Neuron (in vitro differentiated cells): ENCODE data around the gene EHBP1L1.

Source experiments
- H2AFZ ChIP-seq: one replicate; pipeline ENCODE4 v1.6.1; 2013; ENCODE audit warnings: low read depth, mild to moderate bottlenecking, inconsistent platforms, low read length, moderate library complexity
- H3K27me3 ChIP-seq: one replicate; pipeline ENCODE4 v1.6.1; 2013; ENCODE audit warnings: low read length; ENCODE audit not compliant: insufficient read depth
- H3K36me3 ChIP-seq: one replicate; pipeline ENCODE4 v1.6.1; 2013; ENCODE audit warnings: low read length; ENCODE audit not compliant: insufficient read depth
- H3K4me1 ChIP-seq: one replicate; pipeline ENCODE4 v1.6.1; 2013; ENCODE audit warnings: low read length; ENCODE audit not compliant: insufficient read depth
- H3K4me3 ChIP-seq: 2 replicates; pipeline ENCODE4 v1.5.1; 2013; ENCODE audit warnings: mild to moderate bottlenecking, low read length, moderate library complexity
- H3K9me3 ChIP-seq: one replicate; pipeline ENCODE4 v1.6.1; 2013; ENCODE audit warnings: low read length

EHBP1L1 gene

GRCh38 chr11:65575568-65576231, at the start of gene EHBP1L1:
TSS of gene EHBP1L1 (plus strand) at chr11:65576053. CDS start at chr11:65576303, 250 bp downstream.
- H3K36me3 ChIP-seq = peaks cover 12% of the 10 kb centered on the region
- H3K4me1 ChIP-seq = peaks cover 49% of the 10 kb centered on the region
- no peak within 1 kb of the TSS for H2AFZ ChIP-seq
- H3K9me3 ChIP-seq = no peaks in the 10 kb centered on the region
- no peaks in the 10 kb centered on the region for H3K27me3 ChIP-seq
- H3K4me3 ChIP-seq = no peak within 1 kb of the TSS

DNA sequence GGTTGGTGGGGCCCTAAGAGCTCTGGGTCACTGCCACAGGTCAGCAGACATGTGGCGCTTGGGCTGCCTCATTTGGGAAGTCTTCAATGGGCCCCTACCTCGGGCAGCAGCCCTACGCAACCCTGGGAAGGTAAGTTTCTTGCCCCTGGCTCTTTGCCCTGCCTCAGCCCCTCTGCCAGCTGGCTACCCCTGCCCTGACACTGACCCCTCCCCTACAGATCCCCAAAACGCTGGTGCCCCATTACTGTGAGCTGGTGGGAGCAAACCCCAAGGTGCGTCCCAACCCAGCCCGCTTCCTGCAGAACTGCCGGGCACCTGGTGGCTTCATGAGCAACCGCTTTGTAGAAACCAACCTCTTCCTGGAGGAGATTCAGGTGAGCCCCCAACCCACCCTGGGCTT, 49.1 kb upstream of the EHBP1L1 start:
- H3K36me3 ChIP-seq = peaks cover 29% of the 10 kb centered on the region
- H3K4me1 ChIP-seq = peaks cover 27% of the 10 kb centered on the region
- H3K27me3 ChIP-seq = no peaks in the 10 kb centered on the region
- H2AFZ ChIP-seq = no peak overlapping the region
- H3K4me3 ChIP-seq = no peak overlapping the region
- no peaks in the 10 kb centered on the region for H3K9me3 ChIP-seq

DNA sequence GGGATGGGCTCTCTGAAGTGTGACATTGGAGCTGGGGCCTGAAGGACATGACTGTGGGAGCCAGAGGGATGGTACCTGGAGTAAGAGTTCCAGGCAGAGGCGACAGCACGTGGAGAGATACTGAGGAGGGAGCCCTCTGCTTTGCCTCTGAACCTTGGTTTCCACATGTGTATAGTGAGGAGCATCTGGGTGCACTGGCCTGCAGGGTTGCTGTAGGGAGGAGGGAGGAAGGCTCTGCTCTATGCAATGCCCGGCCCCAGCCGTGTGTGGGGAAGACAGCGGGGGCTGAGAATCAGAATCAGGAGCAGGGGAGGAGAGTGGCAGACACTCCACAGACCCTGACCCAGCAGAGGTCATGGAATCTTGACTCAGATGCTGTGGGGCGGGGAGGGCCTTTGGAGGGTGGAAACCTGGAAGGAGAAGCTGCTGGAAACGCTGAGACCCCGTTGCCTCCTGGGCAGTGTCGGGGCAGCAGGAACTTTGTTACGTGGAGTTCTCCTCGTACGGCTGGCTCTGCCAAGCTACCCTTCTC, 47.0 kb upstream of the EHBP1L1 start:
- Histone ChIP-seq H3K9me3 (no peaks in the 10 kb centered on the region), H2AFZ (no peak overlapping the region), H3K4me1 (peaks cover 20% of the 10 kb centered on the region), H3K4me3 (no peak overlapping the region), H3K36me3 (peaks cover 38% of the 10 kb centered on the region), H3K27me3 (no peaks in the 10 kb centered on the region)

- no peaks in the 10 kb centered on the region for H3K9me3 ChIP-seq
- no peak overlapping the region for H3K4me3 ChIP-seq
- H3K36me3 ChIP-seq = peaks cover 38% of the 10 kb centered on the region
- no peaks in the 10 kb centered on the region for H3K27me3 ChIP-seq
- H3K4me1 ChIP-seq = peaks cover 16% of the 10 kb centered on the region
- no peak overlapping the region for H2AFZ ChIP-seq
These were observed 46.2 kb upstream of the EHBP1L1 start for GRCh38 chr11:65529475-65530156.

- H3K9me3 ChIP-seq = no peaks in the 10 kb centered on the region
- H3K36me3 ChIP-seq = peaks cover 43% of the 10 kb centered on the region
- H2AFZ ChIP-seq = no peak overlapping the region
- H3K4me1 ChIP-seq = peaks cover 16% of the 10 kb centered on the region
- H3K27me3 ChIP-seq = no peaks in the 10 kb centered on the region
- no peak overlapping the region for H3K4me3 ChIP-seq
These were observed 45.7 kb upstream of the EHBP1L1 start for GRCh38 chr11:65530157-65530496.

DNA sequence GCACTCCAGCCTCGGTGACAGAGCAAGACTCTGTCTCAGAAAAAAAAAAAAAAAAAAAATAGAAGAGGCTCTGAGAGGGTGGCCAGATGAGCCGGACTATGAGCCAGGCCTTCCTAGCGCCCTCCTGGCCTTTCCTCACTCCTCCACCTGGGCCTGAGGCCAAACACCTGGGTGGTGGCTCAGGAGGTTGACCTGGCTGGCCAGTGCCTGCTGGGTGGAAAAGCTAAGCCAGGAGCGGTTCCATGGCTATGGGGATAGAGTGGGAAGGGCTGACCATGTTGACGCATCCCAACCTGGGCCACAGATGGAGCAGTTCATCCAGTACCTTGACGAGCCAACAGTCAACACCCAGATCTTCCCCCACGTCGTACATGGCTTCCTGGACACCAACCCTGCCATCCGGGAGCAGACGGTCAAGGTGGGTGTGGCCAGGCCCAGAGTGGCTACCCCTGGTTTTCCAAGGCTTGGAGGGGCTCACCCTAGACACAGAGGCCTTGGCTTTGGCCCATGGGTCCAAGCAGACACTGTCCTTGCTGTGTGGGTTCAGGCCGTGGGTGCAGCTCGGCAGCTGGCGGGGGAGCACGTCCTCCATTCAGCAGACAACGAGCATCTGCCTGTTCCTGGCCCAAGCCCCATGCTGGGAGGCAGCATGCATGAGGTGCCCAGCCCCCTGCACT, 43.3 kb upstream of the EHBP1L1 start:
- no peak overlapping the region for H3K4me3 ChIP-seq
- peaks cover 5% of the 10 kb centered on the region for H3K4me1 ChIP-seq
- no peaks in the 10 kb centered on the region for H3K27me3 ChIP-seq
- H2AFZ ChIP-seq = no peak overlapping the region
- no peaks in the 10 kb centered on the region for H3K9me3 ChIP-seq
- peaks cover 59% of the 10 kb centered on the region for H3K36me3 ChIP-seq

DNA sequence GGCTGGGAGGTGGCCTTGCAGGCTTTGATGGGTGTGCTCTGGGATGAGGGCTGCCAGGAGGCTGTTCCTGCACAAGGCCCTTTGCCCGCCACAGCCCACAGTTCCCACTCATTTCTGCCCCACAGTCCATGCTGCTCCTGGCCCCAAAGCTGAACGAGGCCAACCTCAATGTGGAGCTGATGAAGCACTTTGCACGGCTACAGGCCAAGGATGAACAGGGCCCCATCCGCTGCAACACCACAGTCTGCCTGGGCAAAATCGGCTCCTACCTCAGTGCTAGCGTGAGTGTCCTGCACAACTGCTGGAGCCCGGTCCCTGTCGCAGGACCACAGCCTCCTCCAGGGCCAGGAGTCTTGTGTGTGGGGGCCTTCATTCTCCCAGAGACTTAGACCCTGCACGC, 40.8 kb upstream of the EHBP1L1 start:
- Histone ChIP-seq H2AFZ (no peak overlapping the region), H3K4me1 (no peaks in the 10 kb centered on the region), H3K27me3 (no peaks in the 10 kb centered on the region), H3K4me3 (no peak overlapping the region), H3K9me3 (no peaks in the 10 kb centered on the region), H3K36me3 (peaks cover 61% of the 10 kb centered on the region)

- Histone ChIP-seq H3K9me3 (no peaks in the 10 kb centered on the region), H2AFZ (no peak overlapping the region), H3K4me3 (no peak overlapping the region), H3K4me1 (no peaks in the 10 kb centered on the region), H3K36me3 (peaks cover 54% of the 10 kb centered on the region), H3K27me3 (no peaks in the 10 kb centered on the region)
These were observed 39.2 kb upstream of the EHBP1L1 start for GRCh38 chr11:65536412-65537295.

DNA sequence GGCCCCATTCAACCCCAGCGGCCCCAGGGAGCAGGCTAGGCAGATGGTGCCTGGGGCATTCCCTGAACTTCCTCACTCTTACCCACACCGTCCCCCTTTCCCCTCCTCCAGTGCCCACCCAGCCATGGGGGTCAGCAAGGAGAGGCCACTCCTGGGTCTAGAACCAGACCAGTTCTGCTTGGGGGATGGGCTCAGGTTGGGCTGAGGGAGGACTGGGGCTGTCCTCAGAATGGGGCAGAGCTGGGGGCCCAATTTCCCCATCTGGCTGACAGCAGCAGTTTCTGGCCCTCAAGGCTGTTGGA, 38.6 kb upstream of the EHBP1L1 start:
- Histone ChIP-seq H3K36me3 (peaks cover 51% of the 10 kb centered on the region), H2AFZ (no peak overlapping the region), H3K4me3 (no peak overlapping the region), H3K4me1 (no peaks in the 10 kb centered on the region), H3K9me3 (no peaks in the 10 kb centered on the region), H3K27me3 (no peaks in the 10 kb centered on the region)

GRCh38 chr11:65537620-65538231, 38.1 kb upstream of the EHBP1L1 start:
- Histone ChIP-seq H2AFZ (no peak overlapping the region), H3K36me3 (peaks cover 46% of the 10 kb centered on the region), H3K4me3 (no peak overlapping the region), H3K27me3 (no peaks in the 10 kb centered on the region), H3K9me3 (no peaks in the 10 kb centered on the region), H3K4me1 (no peaks in the 10 kb centered on the region)

DNA sequence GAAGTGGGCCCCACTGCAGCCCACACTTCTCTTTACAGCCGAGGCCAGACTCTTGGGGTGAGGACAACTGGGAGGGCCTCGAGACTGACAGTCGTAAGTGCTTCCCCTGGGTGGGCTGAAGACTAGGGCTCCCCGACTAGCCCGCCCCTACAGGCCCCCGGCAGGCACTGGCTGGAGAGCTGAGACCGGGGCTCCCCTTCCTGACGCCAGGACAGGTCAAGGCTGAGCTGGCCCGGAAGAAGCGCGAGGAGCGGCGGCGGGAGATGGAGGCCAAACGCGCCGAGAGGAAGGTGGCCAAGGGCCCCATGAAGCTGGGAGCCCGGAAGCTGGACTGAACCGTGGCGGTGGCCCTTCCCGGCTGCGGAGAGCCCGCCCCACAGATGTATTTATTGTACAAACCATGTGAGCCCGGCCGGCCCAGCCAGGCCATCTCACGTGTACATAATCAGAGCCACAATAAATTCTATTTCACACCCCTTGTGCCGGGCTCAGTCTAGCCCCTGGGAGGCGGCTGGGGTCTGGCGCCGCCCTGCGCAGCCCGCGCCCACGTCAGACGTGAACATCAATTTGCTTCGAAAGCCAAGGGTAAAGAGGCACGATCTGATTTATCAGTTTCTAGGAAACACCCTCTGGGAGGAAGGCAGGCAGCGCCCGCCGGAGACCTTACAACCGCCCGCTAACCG, 37.5 kb upstream of the EHBP1L1 start:
- H3K36me3 ChIP-seq = peaks cover 48% of the 10 kb centered on the region
- no peaks in the 10 kb centered on the region for H3K27me3 ChIP-seq
- H2AFZ ChIP-seq = no peak overlapping the region
- H3K4me1 ChIP-seq = no peaks in the 10 kb centered on the region
- no peak overlapping the region for H3K4me3 ChIP-seq
- H3K9me3 ChIP-seq = no peaks in the 10 kb centered on the region
